Panc1 (cell line): ENCODE measurements around the gene CPS1.

Experiments
- CTCF ChIP-seq: fragments of 450-650 bp; IDR thresholded peaks from 2 replicates; pipeline ENCODE4 v1.5.1; 2017; ENCODE audit warnings: mild to moderate bottlenecking
- REST ChIP-seq, 2 experiments: IDR thresholded peaks; 2 replicates each; pipeline ENCODE4 v1.6.1; 2011 to 2012; ENCODE audit warnings: low read depth in 2 of 2, control low read depth in 1 of 2, low read length in 1 of 2, mild to moderate bottlenecking in 1 of 2, moderate library complexity in 1 of 2; ENCODE audit not compliant: insufficient read depth in 1 of 2

GRCh38 chr2:210536973-210537650 is 19.3 kb upstream of the CPS1 start:
- TF ChIP-seq CTCF (no peak), REST (IDR thresholded peaks at IDR 0.05; ENCODE audit: insufficient read depth in 1 of 2, low read depth in 2 of 2, low read length in 1 of 2) (no peak)
